ENCODE data around the gene CASZ1. TPM values are rescaled to one million over a fixed set of nuclear protein-coding genes. Genes with fewer than 3 reads are reported as not detected.
A peak's percentile ranks its signal among the peaks of the same experiment; 100 is the strongest.

CASZ1 gene
- total RNA-seq, 1 donor from 2014 or later: 4.8 TPM

- DNase-seq (ENCODE audit: low spot score): no peak
- no peak for ATAC-seq
Observed at GRCh38 chr1:10776190-10776905, 20.1 kb downstream of the CASZ1 start.

DNA sequence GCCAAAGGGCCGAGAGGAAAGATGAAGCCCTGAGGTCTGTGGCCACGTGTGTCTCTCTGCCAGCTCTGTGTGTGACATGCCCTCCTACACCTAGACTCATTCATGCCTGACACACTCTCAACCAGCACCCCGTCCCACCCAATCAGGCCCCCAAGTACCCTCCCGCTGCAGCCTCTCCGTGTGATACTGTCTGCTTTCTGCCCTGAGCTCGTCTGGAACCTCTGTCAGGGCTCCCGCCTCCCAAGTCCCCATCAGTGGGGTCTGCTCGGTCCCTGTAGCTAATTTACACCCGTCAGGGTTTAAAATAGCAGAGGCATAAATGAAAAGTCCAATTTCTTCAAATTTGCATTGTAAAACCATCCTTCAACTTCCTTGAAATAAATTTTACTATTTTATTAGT lies 20.7 kb downstream of the CASZ1 start:
- ATAC-seq (no peak), DNase-seq (ENCODE audit: low spot score) (no peak)

DNA sequence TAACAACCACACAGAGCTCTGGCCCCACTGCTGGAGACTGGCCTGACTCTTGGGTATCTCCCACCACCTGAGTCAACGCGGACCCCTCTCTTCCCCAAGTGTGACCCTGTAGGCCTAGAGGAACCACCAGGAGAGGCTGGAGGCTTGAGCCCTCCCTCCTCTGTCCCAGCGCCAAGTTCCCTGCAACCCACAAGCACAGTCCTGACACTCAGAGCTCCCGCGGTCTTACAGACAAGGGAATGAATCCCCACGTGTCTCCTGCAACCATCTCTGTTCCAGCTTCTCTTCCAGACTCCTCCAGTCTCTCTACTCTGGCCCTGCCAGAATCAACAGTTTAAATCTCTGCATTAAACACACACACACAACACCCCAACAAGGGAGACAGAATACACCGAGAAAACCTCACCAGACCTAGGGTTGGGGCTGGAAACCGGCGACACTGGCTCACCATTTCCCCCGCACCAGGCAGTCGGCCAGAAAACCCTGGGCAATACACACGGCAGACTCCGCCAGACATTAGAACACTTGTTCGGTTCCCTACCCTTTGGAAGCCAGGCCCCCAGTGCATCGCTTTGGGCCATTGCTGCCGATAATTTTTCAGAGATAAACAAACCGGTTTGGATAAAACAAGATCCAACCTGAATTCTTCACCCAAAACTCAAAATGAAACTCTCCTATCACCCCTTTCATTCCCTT lies 21.7 kb downstream of the CASZ1 start:
- no peak for DNase-seq (ENCODE audit: low spot score)
- ATAC-seq: peak; percentile 15

DNA sequence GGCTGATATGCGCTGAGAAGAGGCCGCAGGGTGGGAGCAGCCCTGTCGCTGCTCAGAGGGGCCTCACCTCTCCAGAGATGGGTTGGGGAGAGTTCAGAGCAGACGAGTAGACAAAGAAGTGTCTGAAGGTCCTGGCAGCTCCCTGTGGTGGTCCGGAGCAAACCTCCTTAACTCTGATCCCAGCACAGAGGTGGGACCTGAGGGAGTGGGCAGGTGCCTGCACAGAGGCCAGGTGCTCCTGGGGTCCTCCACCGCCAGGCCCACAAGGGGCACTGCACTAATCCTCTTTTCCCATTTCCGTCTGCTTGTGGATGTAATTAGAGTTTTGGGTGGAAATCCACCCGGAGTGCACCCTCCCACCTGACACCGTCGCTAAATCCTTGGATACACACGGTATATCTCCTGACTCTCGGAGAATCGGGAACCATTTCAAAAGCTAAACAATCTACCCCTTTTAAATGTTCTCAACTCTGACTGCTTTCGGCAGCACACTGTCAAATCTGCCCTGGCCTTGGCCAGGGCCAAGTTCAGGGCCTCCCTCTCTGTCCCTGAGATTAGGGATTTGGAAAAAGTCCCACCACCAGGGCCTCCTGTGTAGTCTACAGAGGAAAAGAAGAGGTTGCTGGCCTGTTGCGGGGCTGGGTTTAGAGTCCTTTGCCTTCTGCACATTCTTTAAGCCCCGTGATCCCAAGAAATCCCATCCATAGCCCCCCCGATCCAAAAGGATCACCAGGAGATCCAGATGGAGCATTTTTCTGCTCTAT lies 22.4 kb downstream of the CASZ1 start:
- DNase-seq (ENCODE audit: low spot score): no peak
- peak; percentile 83 for ATAC-seq

GRCh38 chr1:10773376-10773775 lies 23.1 kb downstream of the CASZ1 start:
- ATAC-seq (no peak), DNase-seq (ENCODE audit: low spot score) (no peak)

DNA sequence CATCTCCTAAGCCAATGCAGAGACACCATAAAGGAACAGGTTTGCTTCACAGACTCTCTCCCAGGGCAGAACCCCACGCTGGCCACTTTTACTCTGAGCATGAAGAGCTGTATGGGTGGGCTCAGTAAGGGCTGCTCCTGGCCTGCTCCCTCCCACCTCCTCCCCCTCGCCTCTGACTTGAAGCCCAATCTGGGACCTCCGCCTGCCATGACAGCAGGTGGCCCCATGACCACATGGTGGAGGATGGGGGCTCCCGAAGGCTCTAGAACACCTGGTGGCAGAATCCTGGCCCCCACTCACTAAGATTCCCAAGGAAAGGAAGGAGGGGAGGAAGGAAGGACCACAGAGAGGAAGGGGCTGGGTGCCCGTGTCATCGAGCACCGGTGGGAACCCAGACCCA lies 23.7 kb downstream of the CASZ1 start:
- DNase-seq (ENCODE audit: low spot score): no peak
- no peak for ATAC-seq

GRCh38 chr1:10771789-10772188 lies 24.7 kb downstream of the CASZ1 start:
- no peak for ATAC-seq
- no peak for DNase-seq (ENCODE audit: low spot score)

- no peak for ATAC-seq
- DNase-seq (ENCODE audit: low spot score): no peak
Observed at GRCh38 chr1:10768552-10768951, 27.9 kb downstream of the CASZ1 start.

- ATAC-seq (no peak), DNase-seq (ENCODE audit: low spot score) (no peak)
Observed at GRCh38 chr1:10767282-10767681, 29.2 kb downstream of the CASZ1 start.

GRCh38 chr1:10765734-10766478 lies 30.5 kb downstream of the CASZ1 start:
- peak; percentile 77 for ATAC-seq
- DNase-seq (ENCODE audit: low spot score): peak; percentile 78

DNA sequence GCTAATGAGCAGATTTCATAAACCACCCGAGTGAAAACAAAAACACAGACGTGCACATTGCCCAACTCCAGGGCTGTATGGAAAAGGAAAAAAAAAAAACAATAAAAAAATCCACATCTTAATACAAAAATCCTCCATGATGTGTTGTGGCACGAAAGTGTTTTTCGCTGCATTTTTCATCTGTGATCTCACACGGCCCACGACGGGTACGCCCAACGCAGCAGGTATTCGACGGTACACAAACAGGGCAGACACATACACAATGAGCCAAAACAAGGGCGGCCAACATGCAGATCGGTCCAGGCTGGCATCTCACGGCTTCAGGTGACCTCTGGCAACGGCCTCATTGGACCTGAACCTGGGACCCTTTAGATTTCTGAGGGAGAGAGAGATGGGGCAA lies 31.1 kb downstream of the CASZ1 start:
- DNase-seq (ENCODE audit: low spot score) (no peak), ATAC-seq (peak; percentile 49)

DNA sequence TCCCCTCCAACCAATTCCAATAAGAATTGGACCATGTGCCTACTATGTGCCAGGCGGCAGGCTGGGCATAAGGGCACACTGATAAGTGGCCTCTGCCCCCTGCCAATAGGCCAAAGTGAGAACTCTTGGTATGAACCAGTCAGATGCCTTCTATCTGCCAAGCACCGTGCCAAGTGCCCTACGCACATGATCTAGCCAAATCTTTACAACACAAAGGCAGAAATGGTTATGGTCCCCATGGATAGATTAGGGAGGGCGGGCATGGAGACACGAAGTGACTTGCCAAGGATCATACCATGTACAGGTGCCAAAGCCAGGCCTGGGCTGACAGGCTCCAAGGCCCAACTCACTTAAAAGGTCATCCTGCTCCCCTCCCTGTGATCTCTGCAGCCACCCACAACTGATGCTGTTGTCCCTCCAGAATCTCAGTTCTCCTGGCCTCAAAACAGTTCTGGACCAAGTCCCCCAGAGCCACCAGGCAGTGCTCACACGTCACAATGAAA lies 32.1 kb downstream of the CASZ1 start:
- no peak for ATAC-seq
- DNase-seq (ENCODE audit: low spot score): no peak

DNA sequence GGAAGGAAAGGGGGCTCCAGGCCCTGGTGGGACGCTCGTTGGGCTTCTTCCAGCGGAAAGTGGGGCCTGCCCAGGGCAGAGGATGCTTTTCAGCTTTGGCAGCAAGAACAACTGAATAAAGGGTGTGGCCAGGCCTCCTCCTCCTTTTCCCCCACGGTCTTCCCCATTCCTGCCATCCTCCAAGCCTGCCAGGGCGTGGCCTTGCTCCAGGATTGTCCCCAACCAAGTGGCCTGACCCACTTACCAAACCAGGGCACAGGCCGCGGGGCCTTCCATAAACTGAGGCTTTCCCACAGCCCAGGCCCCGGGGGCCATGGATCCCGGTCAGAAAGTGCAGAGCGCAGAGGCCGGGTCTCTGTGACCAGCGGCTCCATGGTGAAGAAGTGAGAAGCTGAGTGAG lies 33.6 kb downstream of the CASZ1 start:
- ATAC-seq (no peak), DNase-seq (ENCODE audit: low spot score) (no peak)

DNA sequence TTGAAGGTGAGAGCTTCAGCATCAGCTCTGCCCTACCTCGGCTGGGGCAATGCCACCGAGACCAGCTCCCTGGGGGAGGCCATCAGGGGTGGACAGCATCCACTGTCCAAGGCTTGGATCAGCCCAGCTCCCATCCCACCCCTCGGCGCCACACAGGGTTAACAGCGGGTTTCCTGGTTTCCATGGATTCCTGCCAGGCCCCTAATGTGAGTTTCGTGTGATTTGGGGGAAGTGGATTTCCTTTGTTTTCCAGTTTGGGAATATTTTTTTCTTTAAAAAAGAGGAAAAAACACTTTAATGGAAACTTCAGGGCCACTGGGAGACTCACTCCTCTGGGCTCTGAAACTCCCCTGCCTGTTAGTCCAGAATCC lies 34.3 kb downstream of the CASZ1 start:
- no peak for DNase-seq (ENCODE audit: low spot score)

DNA sequence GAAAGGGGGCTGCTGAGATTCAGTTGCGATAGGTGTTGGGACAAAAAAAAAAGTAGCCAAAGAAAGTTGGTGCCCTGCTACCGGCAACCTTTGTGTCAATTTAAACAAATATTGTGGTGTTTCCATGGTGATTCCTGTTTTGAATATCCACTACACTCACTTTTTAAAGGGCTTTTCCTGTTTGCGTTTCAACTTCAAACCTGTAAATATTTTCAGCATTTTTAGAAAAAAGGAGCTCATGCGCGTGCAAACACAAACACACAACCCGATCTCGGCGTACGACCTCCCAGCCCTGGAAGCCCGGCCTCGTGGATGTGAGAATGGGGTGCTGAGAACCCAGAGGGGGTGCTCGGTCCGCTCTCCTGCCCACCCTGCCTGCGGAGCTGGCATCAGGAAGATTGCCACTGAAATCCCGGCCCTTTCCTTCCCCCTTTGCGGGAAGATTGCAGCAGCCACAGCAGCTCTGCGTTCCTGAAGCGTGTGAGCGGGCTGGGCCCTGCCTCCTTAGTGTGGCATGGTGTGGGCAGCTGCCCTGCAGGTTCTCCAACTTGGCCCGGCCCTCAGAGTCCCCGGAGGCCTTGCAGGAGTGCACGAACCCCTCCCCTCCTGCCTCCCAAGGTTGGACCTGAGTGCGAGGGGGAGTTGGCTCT lies 34.8 kb downstream of the CASZ1 start:
- DNase-seq (ENCODE audit: low spot score) (no peak), ATAC-seq (no peak)

More for the DNA sequence above, 34.3 kb downstream of the CASZ1 start:
- ATAC-seq: no peak

- DNase-seq (ENCODE audit: low spot score): no peak
- no peak for ATAC-seq
Observed at GRCh38 chr1:10760566-10761502, 35.6 kb downstream of the CASZ1 start.

DNA sequence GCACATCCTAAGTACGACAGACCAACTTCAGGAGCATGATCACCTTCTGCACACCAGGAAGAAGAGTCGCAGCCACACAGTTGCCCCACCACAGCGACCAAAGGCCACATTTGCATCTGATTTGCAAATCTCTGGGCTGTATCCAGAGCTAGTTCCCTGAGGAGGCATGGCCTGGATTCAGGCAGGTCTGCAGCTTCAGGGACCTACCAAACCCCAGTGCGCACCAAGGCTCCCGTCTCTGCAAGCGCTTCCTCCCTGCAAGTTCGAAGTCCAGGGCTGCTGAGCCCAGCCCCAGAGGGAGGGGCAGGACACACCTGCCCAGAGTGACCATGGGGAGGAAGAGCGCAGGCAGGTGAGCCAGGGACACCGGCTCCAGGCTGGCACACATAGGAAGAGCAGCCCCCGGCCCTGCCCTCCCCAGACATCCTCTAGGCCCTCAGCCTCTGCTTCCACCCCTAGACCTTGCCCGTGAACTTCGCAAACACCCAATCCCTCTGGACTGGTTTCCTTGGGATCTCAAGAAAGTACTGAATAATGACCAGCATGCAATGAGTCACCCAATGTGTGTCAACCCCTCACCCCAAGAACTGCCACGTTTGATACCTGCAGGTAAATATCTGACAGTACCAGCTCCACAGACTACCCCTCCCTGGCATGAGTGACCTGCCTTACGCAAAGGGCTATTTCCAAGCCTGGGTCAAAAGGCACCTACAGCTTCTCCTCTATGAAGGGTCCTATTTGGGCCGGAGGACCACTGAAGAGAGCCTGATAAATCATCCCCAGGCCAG lies 36.8 kb downstream of the CASZ1 start:
- DNase-seq (ENCODE audit: low spot score): peak; percentile 60
- peak; percentile 85 for ATAC-seq

DNA sequence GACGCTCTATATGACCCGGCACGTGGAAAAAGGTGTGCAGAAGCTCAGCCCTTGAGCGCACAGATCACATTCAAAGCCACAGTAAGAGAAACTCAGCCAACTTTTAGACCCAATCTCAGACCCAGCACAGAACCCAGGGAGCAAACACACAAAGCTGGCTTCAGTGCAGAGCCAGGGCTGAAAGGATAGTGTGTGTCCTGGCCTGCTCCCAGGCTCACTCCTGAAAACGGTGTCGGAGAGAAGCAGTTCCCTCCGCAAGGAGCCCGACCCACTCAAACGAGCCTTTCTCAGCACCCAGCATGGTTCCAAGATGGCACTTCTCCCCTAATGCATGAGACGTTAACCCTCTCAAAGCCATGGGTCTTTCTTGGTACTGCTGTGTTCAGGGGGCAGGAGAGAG lies 39.6 kb downstream of the CASZ1 start:
- no peak for DNase-seq (ENCODE audit: low spot score)
- ATAC-seq: no peak
